ENCODE measurements around the gene NPY1R.

DNA sequence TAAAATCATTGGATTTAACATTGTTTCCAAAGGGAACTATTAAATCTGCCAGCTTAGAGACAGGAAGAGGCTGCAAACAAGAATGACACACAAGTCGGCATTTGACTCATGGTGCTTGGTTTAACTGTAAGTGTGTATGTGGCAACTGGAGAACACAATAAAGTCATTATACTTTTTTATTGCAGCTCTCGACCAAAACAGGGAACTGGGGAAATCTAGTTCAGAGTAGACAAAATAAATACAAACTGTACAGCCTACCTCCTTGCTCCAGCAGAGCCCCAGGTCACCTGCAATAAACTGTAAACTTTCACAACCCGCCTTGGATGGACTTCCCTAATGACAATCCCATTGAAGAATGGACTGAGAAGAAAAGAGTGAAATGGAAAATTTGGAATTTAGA lies 35.3 kb upstream of the NPY1R start:
- TF ChIP-seq, protein P1, sequence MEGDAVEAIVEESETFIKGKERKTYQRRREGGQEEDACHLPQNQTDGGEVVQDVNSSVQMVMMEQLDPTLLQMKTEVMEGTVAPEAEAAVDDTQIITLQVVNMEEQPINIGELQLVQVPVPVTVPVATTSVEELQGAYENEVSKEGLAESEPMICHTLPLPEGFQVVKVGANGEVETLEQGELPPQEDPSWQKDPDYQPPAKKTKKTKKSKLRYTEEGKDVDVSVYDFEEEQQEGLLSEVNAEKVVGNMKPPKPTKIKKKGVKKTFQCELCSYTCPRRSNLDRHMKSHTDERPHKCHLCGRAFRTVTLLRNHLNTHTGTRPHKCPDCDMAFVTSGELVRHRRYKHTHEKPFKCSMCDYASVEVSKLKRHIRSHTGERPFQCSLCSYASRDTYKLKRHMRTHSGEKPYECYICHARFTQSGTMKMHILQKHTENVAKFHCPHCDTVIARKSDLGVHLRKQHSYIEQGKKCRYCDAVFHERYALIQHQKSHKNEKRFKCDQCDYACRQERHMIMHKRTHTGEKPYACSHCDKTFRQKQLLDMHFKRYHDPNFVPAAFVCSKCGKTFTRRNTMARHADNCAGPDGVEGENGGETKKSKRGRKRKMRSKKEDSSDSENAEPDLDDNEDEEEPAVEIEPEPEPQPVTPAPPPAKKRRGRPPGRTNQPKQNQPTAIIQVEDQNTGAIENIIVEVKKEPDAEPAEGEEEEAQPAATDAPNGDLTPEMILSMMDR (IDR thresholded peaks at IDR 0.05; ENCODE audit: poor library complexity) = no peak
- no peak for TF ChIP-seq EZH2phosphoT487 (IDR thresholded peaks at IDR 0.05; ENCODE audit: low read depth, severe bottlenecking, unreplicated experiment)
- no peak for TF ChIP-seq EZH2 (IDR thresholded peaks at IDR 0.05; ENCODE audit: borderline replicate concordance)
